GM18526 (cell line): ENCODE measurements around the gene DNHD1.

Source experiments
- POLR2A ChIP-seq: IDR thresholded peaks from 3 replicates; pipeline ENCODE4 v1.6.1; 2011; ENCODE audit not compliant: insufficient read length; ENCODE audit errors: extremely low read depth

DNHD1 gene, protein sequence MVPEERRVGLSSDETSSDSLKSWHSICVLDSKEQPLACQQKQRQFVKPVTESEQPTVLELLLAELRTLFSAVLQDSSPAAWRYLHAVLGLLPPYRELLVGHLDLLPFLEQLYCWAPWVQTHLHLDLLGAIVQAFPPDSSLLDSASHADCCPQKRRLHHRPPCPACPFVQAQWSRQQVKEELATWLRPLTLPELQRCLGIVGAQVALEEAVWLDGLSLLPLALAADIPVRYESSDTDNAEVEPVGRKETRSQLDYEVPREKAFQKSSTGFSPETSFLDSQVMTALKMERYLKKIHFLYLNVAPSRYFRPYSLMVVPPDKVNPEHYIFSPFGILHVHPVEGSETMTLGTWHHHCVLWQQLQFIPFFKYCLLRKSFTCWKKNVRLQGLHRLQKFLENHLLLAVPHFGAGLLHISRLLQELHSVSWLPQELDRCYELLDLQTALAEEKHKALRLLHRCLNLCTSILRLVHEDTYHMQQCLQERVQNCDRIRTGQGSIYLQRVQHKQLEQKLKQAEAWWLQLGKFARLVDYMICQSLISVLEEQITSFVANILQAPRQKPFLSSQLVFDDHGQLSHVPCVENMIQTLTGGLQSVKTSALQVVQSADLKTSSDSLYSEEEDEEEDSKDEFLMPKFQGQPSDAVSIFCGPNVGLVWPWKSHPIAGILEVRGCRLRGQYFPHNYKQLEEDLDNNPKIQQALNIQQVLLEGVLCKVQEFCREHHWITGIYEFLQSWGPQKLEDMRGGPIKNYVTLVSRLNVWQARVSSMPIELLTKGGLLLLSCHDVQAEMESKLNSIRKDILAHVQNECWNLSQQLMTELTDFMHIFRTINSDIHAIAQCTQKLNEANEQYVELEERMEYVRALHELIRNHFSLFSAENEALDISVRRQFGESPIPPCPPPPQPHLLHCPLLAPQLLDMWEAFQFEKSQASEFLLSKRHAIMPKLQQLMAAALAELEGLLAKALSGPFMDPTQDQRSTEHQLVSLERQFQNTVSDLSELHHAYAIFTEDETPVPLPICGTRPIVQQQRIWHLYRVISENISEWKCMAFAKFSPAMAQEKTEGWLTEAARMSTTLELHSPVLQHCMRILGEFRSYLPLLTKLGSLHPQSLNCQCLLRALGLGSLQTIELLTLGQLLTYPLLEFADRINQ (N-terminal part only)

DNA sequence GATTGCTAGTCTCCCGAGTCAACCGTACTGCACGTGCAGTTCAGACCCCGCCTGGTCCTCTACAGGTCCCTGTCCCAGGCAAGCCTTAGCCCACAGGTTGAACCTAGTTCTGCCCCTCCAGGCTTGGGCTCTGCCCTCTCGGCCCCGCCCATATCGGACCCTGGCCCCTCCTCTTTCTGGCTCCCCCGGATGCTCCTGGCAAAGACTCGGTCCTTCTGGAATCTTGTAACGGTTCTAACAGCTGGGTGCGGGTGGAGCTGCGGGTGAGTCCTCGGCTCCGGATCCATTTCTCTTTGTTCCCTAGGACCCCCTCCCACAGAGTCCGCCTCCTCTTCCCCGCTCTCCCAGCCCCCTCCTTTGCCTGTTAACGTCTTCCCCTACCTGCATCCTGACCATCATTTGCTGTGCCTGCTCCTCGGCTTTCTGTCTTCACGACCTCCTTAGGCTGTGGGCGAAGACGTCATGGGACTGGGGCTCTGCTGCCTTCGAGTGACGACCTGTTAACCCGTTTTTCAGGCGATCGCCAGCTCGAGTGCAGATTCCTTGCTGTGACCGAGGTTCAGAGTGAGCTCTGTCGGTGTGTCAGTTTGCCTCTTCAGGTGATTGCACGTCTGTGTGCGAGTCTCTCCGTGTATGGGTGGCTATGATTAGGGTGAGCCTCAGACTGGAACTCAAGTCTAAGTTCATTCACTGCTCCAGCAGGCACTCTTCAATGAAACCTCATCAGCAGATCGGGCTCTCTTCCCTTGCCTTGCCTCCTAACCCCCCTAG, at the start of gene DNHD1:
Gene DNHD1 (plus strand): TSS at position 212 of the 771 bp plus-strand sequence. CDS start 936 bp downstream, outside the sequence.
- no peak for TF ChIP-seq POLR2A

DNA sequence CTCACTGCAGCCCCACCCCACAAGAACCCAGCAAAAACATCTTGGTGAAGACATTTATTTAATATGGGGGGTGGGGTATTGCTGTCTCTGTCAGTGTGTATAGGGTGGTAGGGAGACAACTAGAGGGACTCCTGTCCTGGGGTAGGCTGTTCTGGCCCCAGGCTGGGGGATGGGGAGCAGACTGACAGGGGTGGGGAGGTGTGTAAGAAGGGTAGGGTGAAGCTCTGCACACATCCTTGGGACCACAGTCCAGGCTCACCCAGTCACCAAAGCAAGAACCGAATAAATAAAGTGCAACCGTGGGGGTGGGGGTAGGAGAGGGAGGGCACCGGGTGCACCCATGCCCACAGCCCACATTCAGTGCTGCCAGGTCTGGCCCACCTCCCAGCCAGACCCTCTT, 48.5 kb upstream of the DNHD1 start:
- no peak for TF ChIP-seq POLR2A

DNA sequence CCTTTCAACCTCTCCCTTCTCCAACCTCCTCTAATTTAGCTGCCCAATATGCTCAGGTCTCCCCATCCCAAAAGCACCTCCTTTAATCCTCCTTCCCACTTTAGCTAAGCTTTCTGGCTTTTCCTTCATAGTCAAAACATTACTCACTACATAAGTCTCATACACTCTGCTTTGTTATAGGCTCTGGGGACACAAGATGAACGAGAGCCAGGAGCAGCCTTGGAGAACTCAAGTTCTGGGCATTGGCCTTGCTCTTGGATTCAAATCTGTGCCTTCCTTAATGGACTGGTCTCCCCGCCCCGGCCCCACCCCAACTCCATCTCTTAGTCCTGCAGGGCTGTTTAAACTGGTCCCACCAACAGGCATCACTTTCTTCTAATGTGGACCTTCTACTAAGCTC, 44.9 kb upstream of the DNHD1 start:
- no peak for TF ChIP-seq POLR2A

DNA sequence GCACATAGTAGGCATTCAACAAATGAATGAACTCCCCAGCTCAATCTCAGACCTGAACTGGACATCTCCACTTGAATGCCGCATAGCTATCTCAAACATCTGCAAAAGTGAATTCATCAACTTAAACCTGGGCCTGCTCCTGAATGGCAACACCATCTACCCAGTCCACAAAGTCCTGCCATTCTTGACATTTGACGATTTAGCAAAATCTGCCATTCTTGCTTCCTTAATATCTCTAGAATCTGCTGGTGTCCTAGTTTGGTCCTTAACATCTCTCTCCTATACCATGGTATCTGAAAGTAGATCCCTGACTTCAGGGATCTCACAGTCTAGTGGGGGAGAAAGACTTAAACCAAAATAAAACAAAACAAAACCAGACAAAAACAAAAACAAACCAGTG, 43.9 kb upstream of the DNHD1 start:
- no peak for TF ChIP-seq POLR2A

DNA sequence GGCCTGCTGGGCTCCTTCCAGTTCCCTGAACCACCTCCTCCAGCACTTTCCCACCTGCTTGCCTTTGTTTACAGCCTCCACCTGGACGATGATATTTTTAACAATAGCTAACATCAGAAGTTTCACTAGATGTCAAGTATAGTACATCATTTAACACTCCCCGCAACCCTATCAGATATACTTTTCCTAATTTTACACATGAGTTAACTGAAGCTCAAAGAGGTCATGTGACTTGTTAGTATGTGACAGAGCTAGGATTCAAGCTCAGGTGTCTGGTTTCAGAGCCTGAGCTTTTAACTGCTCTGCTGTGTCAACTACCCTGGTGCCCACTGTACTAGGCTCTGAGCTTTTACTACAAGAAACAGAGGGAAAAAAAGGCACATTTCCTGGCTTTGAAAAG, 42.0 kb upstream of the DNHD1 start:
- TF ChIP-seq POLR2A: no peak

DNA sequence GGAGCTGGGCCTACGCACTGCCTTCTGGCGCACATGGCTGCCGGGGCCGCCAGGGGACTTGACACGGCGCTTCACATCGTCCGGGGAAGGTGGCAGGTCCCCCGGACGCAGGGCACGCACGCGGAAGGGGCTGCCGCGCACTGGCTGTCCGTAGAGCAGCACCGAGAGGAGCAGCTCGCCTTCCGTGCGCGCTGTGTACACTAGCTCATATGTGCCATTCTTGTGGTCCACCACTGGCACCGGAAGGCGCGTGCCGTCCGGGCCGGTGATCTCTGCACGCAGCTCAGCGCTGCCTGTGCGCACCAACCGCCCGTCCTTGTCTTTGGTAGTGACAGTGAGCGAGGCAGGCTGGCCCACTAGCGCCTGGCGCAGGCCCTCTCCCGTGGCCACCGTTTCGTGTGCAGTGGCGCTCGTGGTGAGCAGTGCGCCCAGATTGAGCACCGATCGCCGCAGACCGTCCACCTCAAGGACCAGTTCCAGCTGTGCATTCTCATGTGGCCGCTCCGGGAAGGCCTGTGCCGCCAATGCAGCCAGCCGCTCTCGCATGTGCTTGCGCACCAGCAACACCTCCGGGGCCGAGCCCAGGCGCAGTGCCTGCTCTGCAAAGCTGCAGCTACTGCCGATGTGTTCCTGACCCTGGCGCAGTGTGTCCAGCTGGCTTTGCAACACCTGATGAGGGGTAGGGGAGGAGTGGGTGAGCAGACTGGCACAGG, 40.6 kb upstream of the DNHD1 start:
- no peak for TF ChIP-seq POLR2A

DNA sequence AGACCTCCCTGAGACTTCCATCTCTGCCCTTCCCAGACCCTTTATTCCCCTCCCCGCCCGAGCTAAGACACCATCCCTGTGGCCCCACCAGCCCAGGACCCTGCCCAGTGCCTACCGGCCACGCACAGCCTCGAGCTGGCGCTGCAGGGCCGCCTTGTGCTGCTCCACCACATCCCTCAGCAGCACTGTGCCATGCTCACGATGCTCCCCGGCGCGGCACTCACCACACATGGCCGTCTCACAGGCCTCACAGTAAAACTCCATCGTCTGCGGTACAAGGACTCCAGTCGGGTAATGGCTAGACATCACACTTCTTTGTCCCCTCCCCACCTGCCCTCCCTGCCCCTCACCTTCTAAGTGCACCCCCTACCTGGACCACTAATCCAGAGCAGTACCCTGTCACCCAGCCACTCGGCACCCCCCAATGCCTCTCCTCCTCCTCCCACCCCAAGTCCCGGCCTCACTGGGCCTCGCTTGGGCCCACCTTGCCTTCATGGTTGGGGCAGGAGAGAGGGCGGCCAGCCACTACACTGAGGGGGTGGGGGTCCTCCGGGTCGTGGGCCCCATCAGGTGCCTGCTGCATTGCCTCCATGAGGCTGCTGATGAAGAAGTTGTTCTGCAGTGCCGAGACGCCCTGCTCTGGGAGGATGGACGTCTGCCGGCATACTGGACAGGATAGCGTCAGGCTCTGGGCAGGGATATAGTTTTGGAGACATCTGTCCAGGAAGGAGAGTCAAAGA, 39.3 kb upstream of the DNHD1 start:
- no peak for TF ChIP-seq POLR2A

DNA sequence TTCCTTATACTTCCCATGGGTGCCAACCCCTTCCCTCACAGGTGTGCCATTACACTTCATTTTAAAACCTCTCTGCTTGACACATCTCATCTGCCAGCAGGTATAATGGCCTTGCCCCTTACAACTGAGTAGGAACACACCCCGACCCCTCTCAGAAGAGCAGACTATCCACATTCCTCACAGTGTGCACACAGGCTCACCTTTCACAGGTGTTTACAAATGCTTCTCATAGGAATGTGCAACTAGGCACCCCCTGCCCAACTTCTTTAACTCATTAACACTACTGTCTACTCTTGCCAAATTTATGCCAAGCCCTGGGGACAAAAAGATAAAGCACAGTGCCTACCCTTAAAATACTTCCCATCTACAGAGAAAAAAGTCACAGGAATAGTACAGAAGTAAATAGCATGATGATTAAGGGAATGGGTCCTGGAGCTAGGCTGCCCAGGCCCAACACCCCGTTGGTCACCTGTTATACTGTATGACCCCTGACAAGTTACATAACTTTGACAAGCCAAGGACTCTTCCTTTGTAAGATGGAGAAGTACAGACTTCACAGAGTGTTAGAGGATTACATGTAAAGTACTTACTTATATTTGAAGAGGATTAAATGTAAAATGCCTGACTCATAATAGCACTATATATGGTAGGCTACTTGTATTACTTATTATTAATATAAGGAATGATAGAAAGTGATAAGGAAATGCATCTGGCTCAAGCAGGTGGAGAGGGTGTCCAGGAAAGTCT, 38.6 kb upstream of the DNHD1 start:
- TF ChIP-seq POLR2A: no peak

DNA sequence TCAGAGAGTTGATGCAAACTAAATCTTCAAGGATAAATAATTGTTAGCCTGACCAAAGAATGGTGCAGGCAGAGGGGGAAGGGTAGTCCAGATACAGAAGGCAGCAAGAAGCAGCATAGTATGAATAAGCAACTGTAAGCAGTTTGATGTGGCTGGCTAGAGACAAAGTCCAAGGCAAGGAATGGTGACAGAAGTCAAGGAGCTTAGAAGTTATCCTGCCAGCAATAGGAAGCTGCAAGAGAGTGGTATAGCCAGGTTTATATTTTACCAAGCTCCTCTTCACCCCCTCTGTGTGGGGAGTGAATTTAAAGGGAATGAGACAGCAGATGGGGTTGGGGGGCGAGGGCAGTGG, 38.0 kb upstream of the DNHD1 start:
- no peak for TF ChIP-seq POLR2A

DNA sequence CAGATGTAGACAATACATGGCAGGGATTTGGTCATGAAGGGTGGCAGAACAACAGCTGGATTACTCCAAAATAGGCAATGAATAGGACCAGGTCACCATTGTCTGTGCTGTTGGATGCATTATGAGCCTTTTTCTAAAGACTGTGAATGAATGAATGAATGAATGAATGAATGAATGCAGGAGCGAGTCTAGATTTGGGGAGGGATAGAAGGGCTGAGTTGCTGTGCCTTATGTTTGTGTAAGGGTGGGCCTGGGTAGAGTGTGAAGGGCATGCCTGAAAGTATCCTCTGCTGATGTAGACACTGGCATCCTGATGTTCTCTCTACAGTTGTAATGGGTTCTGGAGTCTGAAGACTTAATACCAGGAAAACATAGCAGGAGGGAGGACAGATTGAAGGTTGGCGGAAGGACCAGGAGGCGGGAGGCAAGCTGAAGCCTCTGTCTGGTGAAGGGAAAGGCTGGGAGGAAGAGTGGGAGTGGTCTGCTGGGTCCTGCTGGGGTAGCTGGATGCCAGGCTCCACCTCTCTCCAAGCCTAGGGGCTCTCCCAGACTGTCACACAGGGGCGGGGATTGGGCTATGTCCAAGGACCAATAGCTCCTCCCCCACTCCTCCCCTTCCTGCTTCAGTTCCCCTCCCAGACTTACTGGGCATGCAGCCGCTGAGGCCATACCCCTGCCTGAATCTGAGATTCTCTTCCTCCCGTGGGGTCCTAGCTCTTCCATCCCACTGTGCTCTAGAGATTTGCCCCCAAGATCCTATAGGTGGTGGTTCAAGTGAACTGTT, 28.2 kb upstream of the DNHD1 start:
- peak; percentile 36 for TF ChIP-seq POLR2A

DNA sequence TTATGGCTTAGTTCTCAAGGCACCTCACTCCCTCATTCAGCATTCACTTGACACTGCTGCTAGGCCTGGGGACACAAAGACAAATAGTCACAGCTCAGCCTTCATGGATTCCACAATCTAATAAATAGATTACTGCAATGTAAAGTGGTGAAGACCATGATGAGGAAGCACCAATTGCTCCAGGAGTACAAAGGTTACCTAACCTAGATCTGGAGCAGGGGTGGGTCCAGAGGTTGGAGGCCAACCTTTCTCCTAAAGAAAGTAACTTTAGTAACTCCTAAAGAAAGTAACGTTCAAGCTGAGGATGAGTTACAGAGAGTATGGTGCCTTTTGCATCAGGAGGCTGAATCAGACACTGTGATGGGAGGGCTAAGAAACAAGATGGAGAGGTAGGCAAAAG, 27.5 kb upstream of the DNHD1 start:
- no peak for TF ChIP-seq POLR2A

DNA sequence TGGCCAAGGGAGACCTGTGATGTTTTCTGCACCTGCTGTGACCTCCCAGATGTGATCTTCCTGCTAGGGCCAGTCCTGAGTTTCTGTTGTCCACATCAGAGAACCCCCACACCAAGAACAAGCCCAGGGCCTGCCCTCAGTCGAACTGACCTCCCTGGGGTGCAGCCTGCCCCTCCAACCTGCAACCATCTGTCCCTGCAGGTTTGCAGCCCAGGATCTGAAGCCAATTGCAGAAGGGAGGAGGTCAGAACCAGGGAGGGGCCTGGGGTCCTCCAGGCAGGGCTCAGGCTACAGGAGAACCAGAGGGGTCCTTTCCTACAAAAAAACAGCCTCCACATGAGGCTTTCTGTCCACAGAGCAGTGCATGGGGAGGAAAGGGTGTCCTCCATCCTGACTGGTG, 24.1 kb upstream of the DNHD1 start:
- no peak for TF ChIP-seq POLR2A
